ENCODE data around the gene KRT3. TPM values are rescaled to one million over a fixed set of nuclear protein-coding genes. Genes with fewer than 3 reads are reported as not detected.

The KRT3 gene
- total RNA-seq, 1 experiment from 2014 or later, result not detected

GRCh38 chr12:52818887-52819420 is 23.0 kb upstream of the KRT3 start:
- Mint-ChIP-seq H3K4me1 (no peaks in the 10 kb centered on the region), H3K4me3 (no peak overlapping the region), H3K27ac (no peak overlapping the region), H3K27me3 (ENCODE audit: low read depth) (no peaks in the 10 kb centered on the region), H3K36me3 (no peaks in the 10 kb centered on the region), H3K9me3 (no peaks in the 10 kb centered on the region)
- POLR2A ChIA-PET, result interaction anchor here (0.5 kb wide), 1 partner anchor 14 kb away, joined by 4 read pairs; no protein-coding TSS in a partner anchor
- ATAC-seq, result no peak
- TF ChIP-seq ERG (CRISPR knock-in tag; IDR thresholded peaks at IDR 0.05) (no peak), MYBL2 (CRISPR knock-in tag; IDR thresholded peaks at IDR 0.05) (no peak), ATF1 (CRISPR knock-in tag; IDR thresholded peaks at IDR 0.05) (no peak), FOXK1 (CRISPR knock-in tag; IDR thresholded peaks at IDR 0.05) (no peak), TP53 (CRISPR knock-in tag; IDR thresholded peaks at IDR 0.05) (no peak), ZNF671 (CRISPR knock-in tag; IDR thresholded peaks at IDR 0.05) (no peak), ATF3 (CRISPR knock-in tag; conservative IDR thresholded peaks at IDR 0.05) (no peak), E2F4 (CRISPR knock-in tag; IDR thresholded peaks at IDR 0.05; ENCODE audit: borderline replicate concordance, low read depth) (no peak), ZNF138 (CRISPR knock-in tag; conservative IDR thresholded peaks at IDR 0.05) (no peak), ELF4 (CRISPR knock-in tag; IDR thresholded peaks at IDR 0.05; ENCODE audit: low read depth) (no peak), ZNF396 (CRISPR knock-in tag; IDR thresholded peaks at IDR 0.05; ENCODE audit: borderline replicate concordance) (no peak), ZNF219 (CRISPR knock-in tag; IDR thresholded peaks at IDR 0.05; ENCODE audit: borderline replicate concordance) (no peak)
- TF ChIP-seq, protein P1, sequence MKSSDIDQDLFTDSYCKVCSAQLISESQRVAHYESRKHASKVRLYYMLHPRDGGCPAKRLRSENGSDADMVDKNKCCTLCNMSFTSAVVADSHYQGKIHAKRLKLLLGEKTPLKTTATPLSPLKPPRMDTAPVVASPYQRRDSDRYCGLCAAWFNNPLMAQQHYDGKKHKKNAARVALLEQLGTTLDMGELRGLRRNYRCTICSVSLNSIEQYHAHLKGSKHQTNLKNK (CRISPR knock-in tag; IDR thresholded peaks at IDR 0.05), result no peak
- TF ChIP-seq, protein P2, sequence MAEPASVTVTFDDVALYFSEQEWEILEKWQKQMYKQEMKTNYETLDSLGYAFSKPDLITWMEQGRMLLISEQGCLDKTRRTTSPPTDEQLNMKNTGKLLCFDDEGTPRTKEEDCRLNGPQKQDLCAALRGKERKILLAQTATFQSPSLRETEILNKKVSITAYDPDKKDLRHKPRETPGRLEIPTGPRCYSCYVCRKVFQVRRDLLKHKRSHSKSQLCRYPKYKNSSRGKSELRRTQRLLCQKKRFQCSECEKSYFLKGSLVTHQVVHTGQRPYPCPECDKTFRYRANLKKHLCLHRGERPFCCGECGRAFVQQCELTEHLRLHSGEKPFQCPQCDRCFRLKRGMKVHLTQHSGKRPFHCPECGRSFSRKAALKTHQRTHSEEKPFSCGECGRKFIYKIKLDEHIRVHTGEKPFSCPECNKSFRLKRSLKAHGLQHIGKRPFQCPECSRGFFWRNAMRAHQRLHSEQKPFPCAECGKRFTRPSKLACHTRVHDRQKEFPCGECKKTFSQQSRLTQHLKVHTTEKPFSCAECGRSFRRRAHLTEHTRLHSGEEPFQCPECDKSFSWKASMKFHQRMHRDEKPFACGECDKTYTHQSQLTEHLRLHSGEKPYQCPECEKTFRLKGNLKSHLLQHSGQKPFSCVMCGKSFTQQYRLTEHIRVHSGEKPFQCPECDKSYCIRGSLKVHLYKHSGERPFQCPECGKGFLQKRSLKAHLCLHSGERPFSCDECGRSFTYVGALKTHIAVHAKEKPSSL (CRISPR knock-in tag; conservative IDR thresholded peaks at IDR 0.05), result no peak
- TF ChIP-seq, protein P3, sequence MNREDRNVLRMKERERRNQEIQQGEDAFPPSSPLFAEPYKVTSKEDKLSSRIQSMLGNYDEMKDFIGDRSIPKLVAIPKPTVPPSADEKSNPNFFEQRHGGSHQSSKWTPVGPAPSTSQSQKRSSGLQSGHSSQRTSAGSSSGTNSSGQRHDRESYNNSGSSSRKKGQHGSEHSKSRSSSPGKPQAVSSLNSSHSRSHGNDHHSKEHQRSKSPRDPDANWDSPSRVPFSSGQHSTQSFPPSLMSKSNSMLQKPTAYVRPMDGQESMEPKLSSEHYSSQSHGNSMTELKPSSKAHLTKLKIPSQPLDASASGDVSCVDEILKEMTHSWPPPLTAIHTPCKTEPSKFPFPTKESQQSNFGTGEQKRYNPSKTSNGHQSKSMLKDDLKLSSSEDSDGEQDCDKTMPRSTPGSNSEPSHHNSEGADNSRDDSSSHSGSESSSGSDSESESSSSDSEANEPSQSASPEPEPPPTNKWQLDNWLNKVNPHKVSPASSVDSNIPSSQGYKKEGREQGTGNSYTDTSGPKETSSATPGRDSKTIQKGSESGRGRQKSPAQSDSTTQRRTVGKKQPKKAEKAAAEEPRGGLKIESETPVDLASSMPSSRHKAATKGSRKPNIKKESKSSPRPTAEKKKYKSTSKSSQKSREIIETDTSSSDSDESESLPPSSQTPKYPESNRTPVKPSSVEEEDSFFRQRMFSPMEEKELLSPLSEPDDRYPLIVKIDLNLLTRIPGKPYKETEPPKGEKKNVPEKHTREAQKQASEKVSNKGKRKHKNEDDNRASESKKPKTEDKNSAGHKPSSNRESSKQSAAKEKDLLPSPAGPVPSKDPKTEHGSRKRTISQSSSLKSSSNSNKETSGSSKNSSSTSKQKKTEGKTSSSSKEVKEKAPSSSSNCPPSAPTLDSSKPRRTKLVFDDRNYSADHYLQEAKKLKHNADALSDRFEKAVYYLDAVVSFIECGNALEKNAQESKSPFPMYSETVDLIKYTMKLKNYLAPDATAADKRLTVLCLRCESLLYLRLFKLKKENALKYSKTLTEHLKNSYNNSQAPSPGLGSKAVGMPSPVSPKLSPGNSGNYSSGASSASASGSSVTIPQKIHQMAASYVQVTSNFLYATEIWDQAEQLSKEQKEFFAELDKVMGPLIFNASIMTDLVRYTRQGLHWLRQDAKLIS (CRISPR knock-in tag; IDR thresholded peaks at IDR 0.05; ENCODE audit: borderline replicate concordance), result no peak
- TF ChIP-seq, protein P4, sequence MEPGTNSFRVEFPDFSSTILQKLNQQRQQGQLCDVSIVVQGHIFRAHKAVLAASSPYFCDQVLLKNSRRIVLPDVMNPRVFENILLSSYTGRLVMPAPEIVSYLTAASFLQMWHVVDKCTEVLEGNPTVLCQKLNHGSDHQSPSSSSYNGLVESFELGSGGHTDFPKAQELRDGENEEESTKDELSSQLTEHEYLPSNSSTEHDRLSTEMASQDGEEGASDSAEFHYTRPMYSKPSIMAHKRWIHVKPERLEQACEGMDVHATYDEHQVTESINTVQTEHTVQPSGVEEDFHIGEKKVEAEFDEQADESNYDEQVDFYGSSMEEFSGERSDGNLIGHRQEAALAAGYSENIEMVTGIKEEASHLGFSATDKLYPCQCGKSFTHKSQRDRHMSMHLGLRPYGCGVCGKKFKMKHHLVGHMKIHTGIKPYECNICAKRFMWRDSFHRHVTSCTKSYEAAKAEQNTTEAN (CRISPR knock-in tag; IDR thresholded peaks at IDR 0.05), result no peak
- CTCF ChIA-PET, result no interaction called here
- DNase-seq (ENCODE audit: low spot score), result no peak

Measured in WTC11 (cell line).